B cell (primary cell): ENCODE measurements around the gene DGUOK.

Experiments
- CTCF ChIP-seq: fragments of 200-600 bp; IDR thresholded peaks from one replicate; pipeline ENCODE4 v1.8.0; 2022; ENCODE audit warnings: antibody characterized with exemption, mild to moderate bottlenecking
- EZH2 ChIP-seq: IDR thresholded peaks from 2 replicates; pipeline ENCODE4 v1.6.1; 2012; ENCODE audit warnings: borderline replicate concordance, low read depth, mild to moderate bottlenecking, moderate library complexity, low read length; ENCODE audit not compliant: insufficient read depth, poor library complexity, severe bottlenecking

- no peak for TF ChIP-seq CTCF
- no peak for TF ChIP-seq EZH2
Measured at GRCh38 chr2:73993778-73994177, 67.1 kb downstream of the DGUOK start.
